Measurements from ENCODE around the gene PCDHA6. TPM values are rescaled to one million over a fixed set of nuclear protein-coding genes. Genes with fewer than 3 reads are reported as not detected.
"Not testable (repeated sequence)": the region's sequence is repeated elsewhere in the genome, so short reads cannot be mapped to it uniquely, and the experiment has no call there.

The PCDHA6 gene
- total and polyA plus RNA-seq, 2 donors from 2014 or later = 0.80 to 3.6 TPM

DNA sequence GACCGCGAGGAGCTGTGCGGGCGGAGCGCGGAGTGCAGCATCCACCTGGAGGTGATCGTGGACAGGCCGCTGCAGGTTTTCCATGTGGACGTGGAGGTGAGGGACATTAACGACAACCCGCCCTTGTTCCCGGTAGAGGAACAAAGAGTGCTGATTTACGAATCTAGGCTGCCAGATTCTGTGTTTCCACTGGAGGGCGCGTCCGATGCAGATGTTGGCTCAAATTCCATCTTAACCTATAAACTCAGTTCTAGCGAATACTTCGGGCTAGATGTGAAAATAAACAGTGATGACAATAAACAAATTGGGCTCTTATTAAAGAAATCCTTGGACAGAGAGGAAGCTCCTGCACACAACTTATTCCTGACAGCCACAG, 590 bp downstream of the PCDHA6 start:
- no peak overlapping the region for H3K27ac ChIP-seq (ENCODE audit: low read depth in 2 of 2, low read length in 2 of 2)
- H3K27me3 ChIP-seq (ENCODE audit: control insufficient read depth, insufficient read depth, low read length) = no peaks in the 10 kb centered on the region
- TF ChIP-seq, protein P1, sequence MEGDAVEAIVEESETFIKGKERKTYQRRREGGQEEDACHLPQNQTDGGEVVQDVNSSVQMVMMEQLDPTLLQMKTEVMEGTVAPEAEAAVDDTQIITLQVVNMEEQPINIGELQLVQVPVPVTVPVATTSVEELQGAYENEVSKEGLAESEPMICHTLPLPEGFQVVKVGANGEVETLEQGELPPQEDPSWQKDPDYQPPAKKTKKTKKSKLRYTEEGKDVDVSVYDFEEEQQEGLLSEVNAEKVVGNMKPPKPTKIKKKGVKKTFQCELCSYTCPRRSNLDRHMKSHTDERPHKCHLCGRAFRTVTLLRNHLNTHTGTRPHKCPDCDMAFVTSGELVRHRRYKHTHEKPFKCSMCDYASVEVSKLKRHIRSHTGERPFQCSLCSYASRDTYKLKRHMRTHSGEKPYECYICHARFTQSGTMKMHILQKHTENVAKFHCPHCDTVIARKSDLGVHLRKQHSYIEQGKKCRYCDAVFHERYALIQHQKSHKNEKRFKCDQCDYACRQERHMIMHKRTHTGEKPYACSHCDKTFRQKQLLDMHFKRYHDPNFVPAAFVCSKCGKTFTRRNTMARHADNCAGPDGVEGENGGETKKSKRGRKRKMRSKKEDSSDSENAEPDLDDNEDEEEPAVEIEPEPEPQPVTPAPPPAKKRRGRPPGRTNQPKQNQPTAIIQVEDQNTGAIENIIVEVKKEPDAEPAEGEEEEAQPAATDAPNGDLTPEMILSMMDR (IDR thresholded peaks at IDR 0.05; ENCODE audit: borderline replicate concordance, extremely low read depth, insufficient read depth) = no peak
- intact Hi-C loops (cut with DNase I) = no loop called here
- DNase-seq (no peak), FAIRE-seq (no peak)
- H3K9me3 ChIP-seq (ENCODE audit: control insufficient read depth in 2 of 3, insufficient read depth in 1 of 3, low read length in 3 of 3) = no peaks in the 10 kb centered on the region
- H3K4me1 ChIP-seq (ENCODE audit: control insufficient read depth in 2 of 3, insufficient read depth in 2 of 3, low read depth in 1 of 3, low read length in 3 of 3) = no peaks in the 10 kb centered on the region
- H3K9ac ChIP-seq (ENCODE audit: low read length in 3 of 3) = no peak overlapping the region
- no peaks in the 10 kb centered on the region for H3K36me3 ChIP-seq (ENCODE audit: control insufficient read depth in 2 of 3, insufficient read depth in 3 of 3, low read length in 3 of 3)
- H3K4me3 ChIP-seq (ENCODE audit: low read length in 3 of 3) = peak overlapping the region in 2 of 3 donors; percentile 7 to 39

DNA sequence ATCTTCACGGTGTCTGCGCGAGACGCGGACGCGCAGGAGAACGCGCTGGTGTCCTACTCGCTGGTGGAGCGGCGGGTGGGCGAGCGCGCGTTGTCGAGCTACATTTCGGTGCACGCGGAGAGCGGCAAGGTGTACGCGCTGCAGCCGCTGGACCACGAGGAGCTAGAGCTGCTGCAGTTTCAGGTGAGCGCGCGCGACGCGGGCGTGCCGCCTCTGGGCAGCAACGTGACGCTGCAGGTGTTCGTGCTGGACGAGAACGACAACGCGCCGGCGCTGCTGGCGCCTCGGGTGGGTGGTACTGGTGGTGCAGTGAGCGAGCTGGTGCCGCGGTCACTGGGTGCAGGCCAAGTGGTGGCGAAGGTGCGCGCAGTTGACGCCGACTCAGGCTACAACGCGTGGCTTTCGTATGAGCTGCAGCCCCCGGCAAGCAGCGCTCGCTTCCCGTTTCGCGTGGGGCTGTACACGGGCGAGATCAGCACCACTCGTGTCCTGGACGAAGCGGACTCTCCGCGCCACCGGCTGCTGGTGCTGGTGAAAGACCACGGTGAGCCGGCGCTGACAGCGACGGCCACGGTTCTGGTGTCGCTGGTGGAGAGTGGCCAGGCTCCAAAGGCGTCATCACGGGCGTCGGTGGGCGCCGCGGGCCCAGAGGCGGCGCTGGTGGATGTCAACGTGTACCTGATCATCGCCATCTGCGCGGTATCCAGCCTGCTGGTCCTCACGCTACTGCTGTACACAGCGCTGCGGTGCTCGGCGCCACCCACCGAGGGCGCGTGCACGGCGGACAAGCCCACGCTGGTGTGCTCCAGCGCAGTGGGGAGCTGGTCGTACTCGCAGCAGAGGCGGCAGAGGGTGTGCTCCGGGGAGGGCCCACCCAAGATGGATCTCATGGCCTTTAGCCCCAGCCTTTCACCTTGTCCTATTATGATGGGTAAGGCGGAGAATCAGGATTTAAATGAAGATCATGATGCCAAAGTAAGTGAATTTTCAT, 2.0 kb downstream of the PCDHA6 start:
- H3K9me3 ChIP-seq (ENCODE audit: control insufficient read depth in 2 of 3, insufficient read depth in 1 of 3, low read length in 3 of 3); H3K27me3 ChIP-seq (ENCODE audit: control insufficient read depth, insufficient read depth, low read length); H3K27ac ChIP-seq (ENCODE audit: low read depth in 2 of 2, low read length in 2 of 2); H3K36me3 ChIP-seq (ENCODE audit: control insufficient read depth in 2 of 3, insufficient read depth in 3 of 3, low read length in 3 of 3); H3K4me3 ChIP-seq (ENCODE audit: low read length in 3 of 3); intact Hi-C loops (cut with DNase I); H3K9ac ChIP-seq (ENCODE audit: low read length in 3 of 3); DNase-seq; H3K4me1 ChIP-seq (ENCODE audit: control insufficient read depth in 2 of 3, insufficient read depth in 2 of 3, low read depth in 1 of 3, low read length in 3 of 3); FAIRE-seq: not testable (repeated sequence)

- FAIRE-seq = no peak
- no peaks in the 10 kb centered on the region for H3K27me3 ChIP-seq (ENCODE audit: control insufficient read depth, insufficient read depth, low read length)
- no peaks in the 10 kb centered on the region for H3K4me1 ChIP-seq (ENCODE audit: control insufficient read depth in 2 of 3, insufficient read depth in 2 of 3, low read depth in 1 of 3, low read length in 3 of 3)
- H3K36me3 ChIP-seq (ENCODE audit: control insufficient read depth in 2 of 3, insufficient read depth in 3 of 3, low read length in 3 of 3) = no peaks in the 10 kb centered on the region
- intact Hi-C loops (cut with DNase I) = no loop called here
- peak in 1 of 5 donors; percentile 4 for DNase-seq
- peaks cover 0 to 13% (median 8%) of the 10 kb centered on the region in 3 donors for H3K9me3 ChIP-seq (ENCODE audit: control insufficient read depth in 2 of 3, insufficient read depth in 1 of 3, low read length in 3 of 3)
- H3K27ac ChIP-seq (ENCODE audit: low read depth in 2 of 2, low read length in 2 of 2) = no peak within 1 kb of the TSS
- TF ChIP-seq, protein P1 (IDR thresholded peaks at IDR 0.05; ENCODE audit: borderline replicate concordance, extremely low read depth, insufficient read depth) = no peak
- H3K9ac ChIP-seq (ENCODE audit: low read length in 3 of 3) = no peak within 1 kb of the TSS
- peak within 1 kb of the TSS in 2 of 3 donors; percentile 2 to 22 for H3K4me3 ChIP-seq (ENCODE audit: low read length in 3 of 3)
Measured at GRCh38 chr5:140833993-140834392, 6.2 kb downstream of the PCDHA6 start, which contains the start of gene PCDHA7. Gene PCDHA7, plus strand, starts transcription at chr5:140834269. Its CDS starts 115 bp downstream, at chr5:140834384.

DNA sequence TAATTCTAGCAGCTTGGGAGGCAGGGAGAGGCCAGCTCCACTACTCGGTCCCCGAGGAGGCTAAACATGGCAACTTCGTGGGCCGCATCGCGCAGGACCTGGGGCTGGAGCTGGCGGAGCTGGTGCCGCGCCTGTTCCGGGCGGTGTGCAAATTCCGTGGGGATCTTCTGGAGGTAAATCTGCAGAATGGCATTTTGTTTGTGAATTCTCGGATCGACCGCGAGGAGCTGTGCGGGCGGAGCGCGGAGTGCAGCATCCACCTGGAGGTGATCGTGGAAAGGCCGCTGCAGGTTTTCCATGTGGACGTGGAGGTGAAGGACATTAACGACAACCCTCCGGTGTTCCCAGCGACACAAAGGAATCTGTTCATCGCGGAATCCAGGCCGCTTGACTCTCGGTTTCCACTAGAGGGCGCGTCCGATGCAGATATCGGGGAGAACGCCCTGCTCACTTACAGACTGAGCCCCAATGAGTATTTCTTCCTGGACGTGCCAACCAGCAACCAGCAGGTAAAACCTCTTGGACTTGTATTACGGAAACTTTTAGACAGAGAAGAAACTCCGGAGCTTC, 6.8 kb downstream of the PCDHA6 start:
- H3K9ac ChIP-seq (ENCODE audit: low read length in 3 of 3); DNase-seq; intact Hi-C loops (cut with DNase I); H3K27me3 ChIP-seq (ENCODE audit: control insufficient read depth, insufficient read depth, low read length); H3K4me1 ChIP-seq (ENCODE audit: control insufficient read depth in 2 of 3, insufficient read depth in 2 of 3, low read depth in 1 of 3, low read length in 3 of 3); H3K36me3 ChIP-seq (ENCODE audit: control insufficient read depth in 2 of 3, insufficient read depth in 3 of 3, low read length in 3 of 3); H3K27ac ChIP-seq (ENCODE audit: low read depth in 2 of 2, low read length in 2 of 2); FAIRE-seq: not testable (repeated sequence)
- peaks cover 0 to 13% (median 8%) of the 10 kb centered on the region in 3 donors for H3K9me3 ChIP-seq (ENCODE audit: control insufficient read depth in 2 of 3, insufficient read depth in 1 of 3, low read length in 3 of 3)
- H3K4me3 ChIP-seq (ENCODE audit: low read length in 3 of 3) = peak overlapping the region in 2 of 3 donors; percentile 2 to 22
